ENCODE measurements around the gene FXYD6. TPM values are rescaled to one million over a fixed set of nuclear protein-coding genes. Genes with fewer than 3 reads are reported as not detected.
"Not testable (repeated sequence)": the region's sequence is repeated elsewhere in the genome, so short reads cannot be mapped to it uniquely, and the experiment has no call there.

FXYD6 gene, protein sequence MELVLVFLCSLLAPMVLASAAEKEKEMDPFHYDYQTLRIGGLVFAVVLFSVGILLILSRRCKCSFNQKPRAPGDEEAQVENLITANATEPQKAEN
- total RNA-seq (not detected), polyA plus RNA-seq (under 1 TPM in 1 of 2 donors, not detected in 1; 0.15 TPM)

DNA sequence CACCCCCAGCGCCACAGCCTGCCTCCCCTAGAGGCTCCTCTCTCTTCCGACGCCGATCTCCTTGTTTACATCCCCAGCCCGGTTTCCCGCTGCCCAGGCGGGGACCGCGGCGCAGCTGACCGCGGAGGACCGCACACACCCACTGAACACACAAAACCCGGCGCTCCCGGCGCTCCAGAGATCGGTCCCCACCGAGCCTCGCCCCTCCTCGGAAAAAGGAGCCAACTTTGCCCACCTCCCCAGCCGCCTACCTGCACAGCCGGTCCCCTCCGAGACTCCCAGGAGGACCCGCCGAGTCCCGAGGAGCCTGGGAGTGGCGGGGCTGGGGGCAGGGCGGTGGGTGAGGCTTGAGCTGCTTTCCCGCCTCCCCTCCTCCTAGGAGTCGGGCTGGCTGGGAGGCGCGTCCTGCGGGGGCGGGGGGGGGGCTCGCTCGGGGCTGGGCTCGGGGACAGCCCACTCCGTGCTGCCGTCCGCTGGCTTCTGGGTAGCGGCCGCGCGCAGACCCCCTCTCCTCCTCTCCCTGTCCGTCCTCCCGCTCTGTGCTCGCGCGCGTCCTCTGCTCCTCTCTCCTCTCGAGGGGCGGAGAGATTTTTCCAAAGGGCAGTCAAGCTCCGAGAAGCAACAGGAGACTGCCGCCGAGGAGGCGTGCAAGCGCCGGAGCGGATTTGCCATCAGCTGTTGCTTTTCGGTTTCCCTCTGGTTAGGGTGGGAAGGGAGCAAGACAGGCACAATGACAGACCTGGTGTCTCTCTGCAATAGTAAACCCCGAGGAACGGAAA, at the start of gene FXYD6:
FXYD6 (minus strand) TSS at position 318 of the 779 bp plus-strand sequence. CDS start 33,882 bp downstream, outside the sequence.
- Mint-ChIP-seq H3K4me3 (peak within 1 kb of the TSS; percentile 73 to 94 (median 88)), H3K4me1 (peaks cover 16 to 51% (median 29%) of the 10 kb centered on the region in 4 donors), H3K27ac (peak within 1 kb of the TSS in 2 of 7 donors; percentile 39 to 52), H3K36me3 (no peaks in the 10 kb centered on the region), H3K27me3 (peaks cover 51 to 59% of the 10 kb centered on the region in 2 donors), H3K9me3 (no peaks in the 10 kb centered on the region)
- Histone ChIP-seq H3K9me3 (ENCODE audit: control insufficient read depth in 1 of 2, low read length in 2 of 2) (no peaks in the 10 kb centered on the region), H3K27ac (ENCODE audit: low read depth, low read length) (no peak within 1 kb of the TSS), H3K4me3 (ENCODE audit: low read length in 2 of 2) (peak within 1 kb of the TSS in 1 of 2 donors; percentile 53), H3K27me3 (ENCODE audit: insufficient read depth, low read length) (peaks cover 25% of the 10 kb centered on the region), H3K36me3 (ENCODE audit: insufficient read depth, low read length) (no peaks in the 10 kb centered on the region), H3K4me1 (ENCODE audit: insufficient read depth, low read length) (peaks cover 37% of the 10 kb centered on the region)
- ChIA-PET CTCF (ENCODE audit: partially characterized antibody) (interaction anchor here (1.1 to 1.4 kb wide), 3 partner anchors 23 to 1447 kb away, joined by 3 read pairs; no protein-coding TSS in a partner anchor), POLR2A (ENCODE audit: partially characterized antibody) (interaction anchor here (0.7 to 0.8 kb wide), 2 partner anchors 126 to 168 kb away, joined by 3 read pairs; no protein-coding TSS in a partner anchor)
- DNase-seq, result peak in 3 of 5 donors; percentile 8 to 21 (median 12)
- intact Hi-C loops (cut with micrococcal nuclease), result no loop called here

DNA sequence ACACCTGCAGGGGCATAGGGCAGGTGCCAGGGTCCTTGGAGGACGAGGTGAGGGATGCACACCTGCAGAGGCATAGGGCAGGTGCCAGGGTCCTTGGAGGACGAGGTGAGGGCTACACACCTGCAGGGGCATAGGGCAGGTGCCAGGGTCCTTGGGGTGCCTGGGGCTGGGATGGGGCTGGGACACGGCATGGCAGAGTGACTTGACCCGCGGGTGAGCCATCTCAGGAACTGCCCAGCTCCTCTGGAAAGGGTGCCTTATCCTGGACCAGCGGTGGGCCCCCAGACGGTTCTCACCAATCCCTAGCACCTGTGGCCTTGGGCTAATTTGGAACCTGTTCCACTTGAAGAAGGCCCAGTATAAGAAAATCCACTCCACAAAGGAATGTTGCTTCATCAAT, 49.7 kb upstream of the FXYD6 start:
- intact Hi-C loops (cut with micrococcal nuclease); POLR2A ChIA-PET (ENCODE audit: partially characterized antibody); H3K27ac Mint-ChIP-seq; H3K4me3 Mint-ChIP-seq; H3K27me3 Mint-ChIP-seq; H3K9me3 ChIP-seq (ENCODE audit: control insufficient read depth in 1 of 2, low read length in 2 of 2); H3K4me3 ChIP-seq (ENCODE audit: low read length in 2 of 2); CTCF ChIA-PET (ENCODE audit: partially characterized antibody); H3K36me3 ChIP-seq (ENCODE audit: insufficient read depth, low read length); H3K9me3 Mint-ChIP-seq; DNase-seq; H3K27ac ChIP-seq (ENCODE audit: low read depth, low read length); H3K27me3 ChIP-seq (ENCODE audit: insufficient read depth, low read length); H3K36me3 Mint-ChIP-seq: not testable (repeated sequence)
- peaks cover 30% of the 10 kb centered on the region for H3K4me1 ChIP-seq (ENCODE audit: insufficient read depth, low read length)
- H3K4me1 Mint-ChIP-seq, result peaks cover 17 to 31% (median 24%) of the 10 kb centered on the region in 4 donors

DNA sequence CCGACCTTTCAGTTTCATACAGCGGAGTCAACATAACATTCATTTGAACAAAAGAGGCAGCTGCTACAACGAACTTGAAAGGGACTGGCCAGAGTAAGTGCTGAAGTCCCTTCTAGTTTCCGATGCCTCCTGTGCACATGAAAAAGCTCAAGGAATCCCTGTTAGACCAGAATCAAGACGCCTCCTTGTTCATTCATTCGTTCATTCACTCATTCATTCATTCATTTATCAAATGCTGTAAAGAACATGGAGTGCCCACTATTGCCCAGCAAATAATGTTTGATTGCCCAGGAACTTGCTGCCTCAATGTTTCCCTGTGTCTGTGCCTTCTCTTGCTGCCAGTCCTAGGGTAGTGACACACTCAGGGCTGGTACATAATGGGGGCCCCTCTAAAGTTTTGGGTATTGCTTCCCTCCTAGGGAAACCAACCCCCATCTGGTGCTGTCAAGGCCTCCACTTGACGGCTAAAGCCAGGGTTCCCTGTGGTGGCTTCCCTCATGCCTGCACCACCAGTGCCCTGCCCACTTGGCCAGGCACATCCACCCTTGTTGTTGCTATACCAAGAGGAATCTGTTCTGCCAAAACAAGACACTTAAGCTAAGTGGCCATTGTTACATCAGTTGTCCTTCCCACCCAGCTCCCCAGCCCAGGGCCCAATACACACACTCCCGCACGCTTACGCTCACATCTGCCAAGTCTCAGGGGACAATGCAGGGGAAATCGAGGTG, 48.9 kb upstream of the FXYD6 start:
- ChIA-PET POLR2A (ENCODE audit: partially characterized antibody) (no interaction called here), CTCF (ENCODE audit: partially characterized antibody) (interaction anchor here (1.2 to 2.7 kb wide), 2 partner anchors 22 to 128 kb away, joined by 4 to 14 read pairs; no protein-coding TSS in a partner anchor)
- no peaks in the 10 kb centered on the region for H3K27me3 Mint-ChIP-seq
- Histone ChIP-seq H3K4me1 (ENCODE audit: insufficient read depth, low read length) (peaks cover 21% of the 10 kb centered on the region), H3K9me3 (ENCODE audit: control insufficient read depth in 1 of 2, low read length in 2 of 2) (no peaks in the 10 kb centered on the region), H3K36me3 (ENCODE audit: insufficient read depth, low read length) (no peaks in the 10 kb centered on the region), H3K4me3 (ENCODE audit: low read length in 2 of 2) (no peak overlapping the region), H3K27ac (ENCODE audit: low read depth, low read length) (no peak overlapping the region), H3K27me3 (ENCODE audit: insufficient read depth, low read length) (peaks cover 5% of the 10 kb centered on the region)
- H3K9me3 Mint-ChIP-seq, result no peaks in the 10 kb centered on the region
- peaks cover 11 to 23% (median 17%) of the 10 kb centered on the region in 4 donors for H3K4me1 Mint-ChIP-seq
- intact Hi-C loops (cut with micrococcal nuclease), result no loop called here
- peak overlapping the region in 2 of 7 donors; percentile 37 to 47 for H3K27ac Mint-ChIP-seq
- H3K36me3 Mint-ChIP-seq, result no peaks in the 10 kb centered on the region
- no peak overlapping the region for H3K4me3 Mint-ChIP-seq
- no peak for DNase-seq

DNA sequence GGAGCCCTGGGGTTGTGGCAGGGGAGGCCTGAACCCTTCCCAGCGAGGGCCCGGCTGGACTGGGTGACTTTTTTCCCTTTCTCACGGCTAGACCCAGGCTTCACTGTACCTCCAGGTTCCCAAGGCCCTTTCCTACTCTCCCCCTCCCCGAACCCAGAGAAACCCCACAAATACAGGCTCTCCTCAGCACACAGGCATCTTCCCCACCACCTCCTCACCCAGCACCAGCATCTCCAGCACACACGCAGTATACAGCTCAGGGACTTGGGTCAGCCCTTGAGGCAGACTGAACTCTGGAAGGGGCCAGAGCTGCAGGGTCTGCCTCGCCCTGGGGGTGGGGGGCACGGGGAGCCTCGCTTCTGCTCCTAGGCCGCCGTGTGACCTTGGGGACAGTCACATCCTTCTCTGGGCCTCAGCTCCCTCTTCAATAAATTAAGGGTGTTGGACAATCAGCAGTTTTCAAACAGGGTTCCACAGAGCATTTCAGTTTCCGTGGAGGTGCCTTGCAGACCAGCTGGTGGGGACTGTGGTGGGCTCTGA, 48.2 kb upstream of the FXYD6 start:
- H3K4me3 Mint-ChIP-seq, result no peak overlapping the region
- DNase-seq, result no peak
- no peaks in the 10 kb centered on the region for H3K36me3 ChIP-seq (ENCODE audit: insufficient read depth, low read length)
- CTCF ChIA-PET (ENCODE audit: partially characterized antibody), result interaction anchor here (1.2 to 2.7 kb wide), 2 partner anchors 22 to 129 kb away, joined by 4 to 14 read pairs; no protein-coding TSS in a partner anchor
- no peaks in the 10 kb centered on the region for H3K36me3 Mint-ChIP-seq
- no peaks in the 10 kb centered on the region for H3K9me3 ChIP-seq (ENCODE audit: control insufficient read depth in 1 of 2, low read length in 2 of 2)
- peaks cover 15% of the 10 kb centered on the region for H3K4me1 ChIP-seq (ENCODE audit: insufficient read depth, low read length)
- peaks cover 4 to 17% (median 11%) of the 10 kb centered on the region in 4 donors for H3K4me1 Mint-ChIP-seq
- POLR2A ChIA-PET (ENCODE audit: partially characterized antibody), result interaction anchor here (1.9 kb wide), 1 partner anchor 75 kb away, joined by 4 read pairs; no protein-coding TSS in a partner anchor
- H3K27me3 ChIP-seq (ENCODE audit: insufficient read depth, low read length), result peaks cover 5% of the 10 kb centered on the region
- no peak overlapping the region for H3K27ac ChIP-seq (ENCODE audit: low read depth, low read length)
- H3K27me3 Mint-ChIP-seq, result no peaks in the 10 kb centered on the region
- H3K4me3 ChIP-seq (ENCODE audit: low read length in 2 of 2), result no peak overlapping the region
- intact Hi-C loops (cut with micrococcal nuclease), result no loop called here
- H3K9me3 Mint-ChIP-seq, result no peaks in the 10 kb centered on the region
- H3K27ac Mint-ChIP-seq, result peak overlapping the region in 1 of 7 donors; percentile 47

DNA sequence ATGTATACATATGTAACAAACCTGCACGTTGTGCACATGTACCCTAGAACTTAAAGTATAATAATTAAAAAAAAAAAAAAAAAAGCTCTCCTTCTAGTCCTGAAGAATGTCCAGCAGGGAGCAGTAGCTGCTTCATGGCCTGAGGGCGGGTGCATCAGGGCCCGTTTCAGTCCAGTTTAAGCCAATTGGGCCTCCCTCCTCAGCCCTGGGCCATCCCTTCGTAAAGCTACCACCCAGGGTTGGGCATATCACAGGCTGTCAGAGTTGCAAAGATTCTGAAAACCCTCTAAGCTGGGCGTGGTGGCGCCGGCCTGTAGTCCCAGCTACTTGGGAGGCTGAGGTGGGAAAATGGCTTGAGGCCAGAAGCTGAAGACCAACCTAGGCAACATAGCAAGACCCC, 47.3 kb upstream of the FXYD6 start:
- DNase-seq, result no peak
- POLR2A ChIA-PET (ENCODE audit: partially characterized antibody), result interaction anchor here (1.9 kb wide), 1 partner anchor 76 kb away, joined by 4 read pairs; no protein-coding TSS in a partner anchor
- H3K36me3 Mint-ChIP-seq, result no peaks in the 10 kb centered on the region

DNA sequence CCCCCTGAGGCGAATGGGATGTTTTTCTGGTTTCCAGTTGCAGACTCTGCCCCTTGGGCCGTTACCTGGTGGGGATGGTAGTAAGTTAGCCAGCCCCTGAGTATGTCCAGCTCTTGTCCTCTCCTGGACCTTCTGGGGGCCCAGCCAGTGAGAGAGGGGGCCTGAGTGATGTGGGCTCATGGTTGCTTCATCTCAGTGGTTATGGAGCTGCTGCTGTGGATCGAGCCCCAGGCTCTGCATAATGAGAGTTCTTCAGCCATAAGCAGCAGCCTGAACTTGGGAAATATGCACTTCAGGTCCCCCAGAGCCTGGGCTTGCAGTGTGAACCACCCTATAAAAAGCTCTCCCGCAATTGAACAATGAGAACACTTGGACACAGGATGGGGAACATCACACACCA, 46.8 kb upstream of the FXYD6 start:
- ChIA-PET CTCF (ENCODE audit: partially characterized antibody) (interaction anchor here (2.7 kb wide), 1 partner anchor 24 kb away, joined by 14 read pairs; no protein-coding TSS in a partner anchor), POLR2A (ENCODE audit: partially characterized antibody) (interaction anchor here (1.9 kb wide), 1 partner anchor 76 kb away, joined by 4 read pairs; no protein-coding TSS in a partner anchor)
- Histone ChIP-seq H3K9me3 (ENCODE audit: control insufficient read depth in 1 of 2, low read length in 2 of 2) (no peaks in the 10 kb centered on the region), H3K27me3 (ENCODE audit: insufficient read depth, low read length) (peaks cover 5% of the 10 kb centered on the region), H3K36me3 (ENCODE audit: insufficient read depth, low read length) (no peaks in the 10 kb centered on the region), H3K4me3 (ENCODE audit: low read length in 2 of 2) (no peak overlapping the region), H3K27ac (ENCODE audit: low read depth, low read length) (no peak overlapping the region), H3K4me1 (ENCODE audit: insufficient read depth, low read length) (peaks cover 5% of the 10 kb centered on the region)
- peaks cover under 1 to 5% (median 3%) of the 10 kb centered on the region in 4 donors for H3K4me1 Mint-ChIP-seq
- no peaks in the 10 kb centered on the region for H3K27me3 Mint-ChIP-seq
- intact Hi-C loops (cut with micrococcal nuclease), result no loop called here
- no peak for DNase-seq
- no peak overlapping the region for H3K27ac Mint-ChIP-seq
- H3K36me3 Mint-ChIP-seq, result no peaks in the 10 kb centered on the region
- H3K4me3 Mint-ChIP-seq, result no peak overlapping the region
- H3K9me3 Mint-ChIP-seq, result no peaks in the 10 kb centered on the region

More for the DNA sequence above, 47.3 kb upstream of the FXYD6 start:
- H3K27me3 ChIP-seq (ENCODE audit: insufficient read depth, low read length), result peaks cover 5% of the 10 kb centered on the region
- Mint-ChIP-seq H3K27me3 (no peaks in the 10 kb centered on the region), H3K27ac (peak overlapping the region in 1 of 7 donors; percentile 36), H3K4me1 (peaks cover 4 to 10% (median 7%) of the 10 kb centered on the region in 4 donors), H3K9me3 (no peaks in the 10 kb centered on the region), H3K4me3 (no peak overlapping the region)
- CTCF ChIA-PET (ENCODE audit: partially characterized antibody), result interaction anchor here (2.7 kb wide), 1 partner anchor 23 kb away, joined by 14 read pairs; no protein-coding TSS in a partner anchor
- peaks cover 10% of the 10 kb centered on the region for H3K4me1 ChIP-seq (ENCODE audit: insufficient read depth, low read length)
- intact Hi-C loops (cut with micrococcal nuclease), result no loop called here
- H3K36me3 ChIP-seq (ENCODE audit: insufficient read depth, low read length), result no peaks in the 10 kb centered on the region
- H3K27ac ChIP-seq (ENCODE audit: low read depth, low read length), result no peak overlapping the region
- no peaks in the 10 kb centered on the region for H3K9me3 ChIP-seq (ENCODE audit: control insufficient read depth in 1 of 2, low read length in 2 of 2)
- no peak overlapping the region for H3K4me3 ChIP-seq (ENCODE audit: low read length in 2 of 2)
